HG03442 (cell line): ENCODE data around the gene CNN2.

Source experiments
- ATAC-seq: cut with Tn5 transposase; IDR thresholded peaks from one replicate; pipeline ENCODE4 v1.9.1; 2021; ENCODE audit warnings: mild to moderate bottlenecking, moderate library complexity; ENCODE audit not compliant: unreplicated experiment

The CNN2 gene

DNA sequence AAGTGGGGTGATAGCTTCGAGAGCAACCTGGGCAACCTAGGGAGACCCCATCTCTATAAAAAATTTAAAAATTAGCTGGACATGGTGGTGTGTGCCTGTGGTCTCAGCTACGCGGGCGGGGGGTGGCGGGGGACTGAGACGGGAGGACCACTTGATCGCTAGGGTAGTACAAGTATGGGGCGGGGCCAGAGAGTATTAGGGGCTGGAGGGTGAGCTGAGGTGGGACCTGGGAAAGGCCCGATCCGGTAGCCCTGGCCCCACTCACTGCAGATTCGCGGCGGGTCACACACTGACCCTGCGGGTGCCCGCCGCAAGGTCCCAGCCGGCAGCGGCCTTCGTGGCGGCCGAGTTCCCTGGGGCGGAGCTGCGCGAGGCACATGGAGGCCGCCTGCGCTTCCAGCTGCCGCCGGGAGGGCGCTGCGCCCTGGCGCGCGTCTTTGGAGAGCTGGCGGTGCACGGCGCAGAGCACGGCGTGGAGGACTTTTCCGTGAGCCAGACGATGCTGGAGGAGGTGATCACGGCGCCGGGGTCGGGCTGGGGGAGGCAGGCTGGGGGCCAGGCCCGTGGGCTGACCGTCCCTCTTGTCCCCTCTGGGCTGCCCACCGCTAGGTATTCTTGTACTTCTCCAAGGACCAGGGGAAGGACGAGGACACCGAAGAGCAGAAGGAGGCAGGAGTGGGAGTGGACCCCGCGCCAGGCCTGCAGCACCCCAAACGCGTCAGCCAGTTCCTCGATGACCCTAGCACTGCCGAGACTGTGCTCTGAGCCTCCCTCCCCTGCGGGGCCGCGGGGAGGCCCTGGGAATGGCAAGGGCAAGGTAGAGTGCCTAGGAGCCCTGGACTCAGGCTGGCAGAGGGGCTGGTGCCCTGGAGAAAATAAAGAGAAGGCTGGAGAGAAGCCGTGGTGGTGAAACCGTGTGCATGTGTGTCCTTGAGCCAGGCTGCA, 38.5 kb downstream of the CNN2 start:
- no peak for ATAC-seq

DNA sequence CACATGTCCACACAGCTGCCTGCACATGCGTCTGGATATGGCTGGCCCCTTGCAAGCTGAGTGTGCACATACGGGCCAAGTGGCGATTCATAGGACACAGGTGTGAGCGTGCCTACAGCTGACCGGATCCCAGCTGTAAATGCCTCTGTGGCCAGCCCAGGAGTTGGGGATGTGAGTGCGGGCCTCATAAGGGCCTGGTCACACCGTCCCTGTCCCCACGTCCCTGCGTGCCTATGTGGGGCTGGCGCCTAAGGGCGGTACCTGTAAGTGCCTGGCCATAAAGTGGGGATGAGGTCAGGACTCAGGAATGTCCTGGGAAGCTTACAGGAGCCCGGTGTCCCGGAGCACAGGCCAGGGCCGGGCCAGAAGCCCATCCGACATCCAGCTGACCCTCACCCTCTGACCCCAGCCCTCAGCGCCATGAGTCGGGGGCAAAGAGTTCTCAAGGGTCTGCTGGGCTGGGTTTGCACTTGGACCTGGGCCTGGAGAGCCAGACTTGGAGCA, 39.2 kb downstream of the CNN2 start:
- ATAC-seq = no peak

DNA sequence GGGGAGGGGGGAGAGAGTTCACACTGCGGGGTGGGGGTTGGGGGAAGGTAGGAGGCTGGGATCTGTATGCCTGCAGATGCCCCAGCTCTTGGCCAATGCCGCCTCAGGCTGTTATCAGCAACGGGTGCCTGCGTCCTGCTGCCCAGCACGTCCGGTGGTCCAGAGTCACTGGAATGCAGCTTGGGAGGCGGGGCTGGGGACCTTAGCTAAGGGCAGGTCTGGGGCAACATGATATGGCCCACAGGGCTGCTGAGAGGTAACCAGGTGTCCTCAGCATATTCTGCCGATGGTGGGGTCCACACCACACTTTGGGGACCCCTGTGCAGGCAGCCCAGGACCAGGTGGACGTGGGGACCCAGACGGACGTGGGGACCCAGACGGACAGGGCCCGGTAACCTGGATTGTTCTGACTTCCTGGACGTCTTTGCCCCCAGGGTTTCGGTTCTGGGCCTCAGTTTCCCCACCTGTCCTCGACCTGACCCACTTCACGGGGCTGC, 39.9 kb downstream of the CNN2 start:
- no peak for ATAC-seq

DNA sequence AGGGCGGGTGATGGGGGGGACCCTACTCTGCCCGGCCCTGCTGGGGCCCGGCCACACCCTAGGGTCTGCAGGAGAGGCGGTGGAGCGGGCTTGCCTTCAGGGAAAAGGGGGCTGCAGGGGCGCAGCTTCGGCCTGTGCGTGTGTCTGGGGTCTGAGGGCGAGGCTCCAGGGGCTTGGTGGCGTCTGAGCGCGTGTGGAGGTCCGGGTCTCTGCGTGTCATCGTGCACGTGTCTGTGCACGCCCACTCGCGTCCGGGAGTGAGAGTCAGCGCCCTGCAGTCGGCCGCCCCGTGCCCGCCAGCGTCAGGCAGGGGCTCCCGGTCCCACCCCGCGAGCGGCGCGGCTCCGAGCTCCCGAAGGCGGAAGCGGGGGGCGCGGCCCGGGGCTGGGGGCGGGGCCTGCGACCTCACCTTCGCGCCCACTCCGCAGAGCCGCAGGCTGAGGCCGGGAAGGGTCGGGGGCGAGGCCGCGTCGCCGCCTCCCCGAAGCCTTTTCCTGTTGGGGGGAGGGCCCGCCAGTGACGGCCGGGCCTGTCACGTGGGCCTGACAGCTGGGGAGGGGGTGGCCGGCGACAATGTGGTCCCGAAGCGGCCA, 40.4 kb downstream of the CNN2 start, which contains the start of gene ARHGAP45:
ARHGAP45 (plus strand) TSS at position 420 of the 593 bp plus-strand sequence. CDS start 239 bp downstream, outside the sequence.
- ATAC-seq = peak; percentile 27

DNA sequence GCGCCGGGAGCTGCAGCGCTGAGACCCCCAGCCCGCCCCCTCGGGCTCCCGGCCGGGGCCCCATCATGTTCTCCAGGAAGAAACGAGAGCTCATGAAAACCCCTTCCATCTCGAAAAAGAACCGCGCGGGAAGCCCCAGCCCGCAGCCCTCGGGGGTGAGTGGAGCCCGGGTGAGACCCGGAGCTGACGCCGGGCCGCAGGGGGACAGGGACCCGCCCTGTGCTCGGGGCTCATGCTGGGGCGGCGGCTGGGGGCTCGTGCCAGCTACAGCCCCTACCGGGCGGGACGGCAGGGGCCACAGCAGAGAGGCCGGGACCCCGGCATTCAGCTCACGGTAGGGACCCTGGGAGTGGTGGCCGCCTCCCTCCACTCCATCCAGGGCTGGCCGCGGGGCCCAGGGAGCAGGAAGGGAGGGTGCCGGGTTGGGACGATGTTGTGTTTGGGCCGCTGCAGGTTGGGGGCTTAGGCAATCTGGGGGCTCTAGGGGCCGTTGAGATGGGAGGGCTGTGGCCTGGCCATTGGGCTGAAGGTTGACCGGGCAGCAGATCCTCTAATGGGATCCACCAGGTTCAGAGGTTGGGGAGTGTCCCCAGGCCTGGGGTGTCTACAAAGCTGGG, 41.0 kb downstream of the CNN2 start:
- ATAC-seq = peak; percentile 14

DNA sequence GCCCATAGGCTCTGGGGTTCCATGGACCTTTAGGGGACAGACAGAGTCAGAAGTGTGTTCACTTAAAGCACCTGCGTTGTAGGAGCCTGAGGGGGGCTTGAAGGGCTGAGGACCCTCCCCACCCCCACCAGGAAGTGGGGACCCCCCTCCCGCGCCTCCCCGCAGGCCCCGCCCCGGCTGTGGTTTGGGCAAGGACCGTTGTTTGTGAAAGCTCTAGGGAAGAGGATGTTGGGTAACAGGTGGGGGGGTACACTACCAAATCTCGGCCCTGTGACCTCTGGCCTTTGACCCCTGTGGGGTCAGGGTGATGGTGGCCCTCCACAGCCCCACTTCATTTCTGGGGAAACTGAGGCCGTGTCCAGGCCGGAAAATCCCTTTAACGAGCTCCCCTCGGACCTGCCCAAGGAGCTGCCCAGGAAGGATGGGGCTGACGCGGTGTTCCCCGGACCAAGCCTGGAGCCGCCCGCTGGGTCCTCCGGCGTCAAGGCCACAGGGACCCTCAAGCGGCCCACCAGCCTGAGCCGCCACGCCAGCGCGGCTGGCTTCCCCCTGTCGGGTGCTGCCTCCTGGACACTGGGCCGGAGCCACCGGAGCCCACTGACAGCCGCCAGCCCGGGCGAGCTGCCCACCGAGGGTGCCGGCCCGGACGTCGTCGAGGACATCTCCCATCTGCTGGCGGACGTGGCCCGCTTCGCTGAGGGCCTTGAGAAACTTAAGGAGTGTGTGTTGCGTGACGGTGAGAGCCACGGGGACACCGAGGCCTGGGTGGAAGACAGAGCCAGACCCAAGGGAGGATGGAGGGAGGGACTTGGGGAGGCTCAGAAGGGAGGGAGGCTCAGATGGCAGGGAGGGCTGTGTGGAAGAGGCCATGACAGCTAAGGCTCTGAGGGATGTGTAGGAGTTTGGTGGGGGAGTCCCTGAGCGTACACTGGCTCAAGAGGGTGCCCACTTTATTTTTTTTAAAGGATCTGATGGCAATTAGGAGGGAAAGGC, 41.9 kb downstream of the CNN2 start:
- ATAC-seq = no peak

DNA sequence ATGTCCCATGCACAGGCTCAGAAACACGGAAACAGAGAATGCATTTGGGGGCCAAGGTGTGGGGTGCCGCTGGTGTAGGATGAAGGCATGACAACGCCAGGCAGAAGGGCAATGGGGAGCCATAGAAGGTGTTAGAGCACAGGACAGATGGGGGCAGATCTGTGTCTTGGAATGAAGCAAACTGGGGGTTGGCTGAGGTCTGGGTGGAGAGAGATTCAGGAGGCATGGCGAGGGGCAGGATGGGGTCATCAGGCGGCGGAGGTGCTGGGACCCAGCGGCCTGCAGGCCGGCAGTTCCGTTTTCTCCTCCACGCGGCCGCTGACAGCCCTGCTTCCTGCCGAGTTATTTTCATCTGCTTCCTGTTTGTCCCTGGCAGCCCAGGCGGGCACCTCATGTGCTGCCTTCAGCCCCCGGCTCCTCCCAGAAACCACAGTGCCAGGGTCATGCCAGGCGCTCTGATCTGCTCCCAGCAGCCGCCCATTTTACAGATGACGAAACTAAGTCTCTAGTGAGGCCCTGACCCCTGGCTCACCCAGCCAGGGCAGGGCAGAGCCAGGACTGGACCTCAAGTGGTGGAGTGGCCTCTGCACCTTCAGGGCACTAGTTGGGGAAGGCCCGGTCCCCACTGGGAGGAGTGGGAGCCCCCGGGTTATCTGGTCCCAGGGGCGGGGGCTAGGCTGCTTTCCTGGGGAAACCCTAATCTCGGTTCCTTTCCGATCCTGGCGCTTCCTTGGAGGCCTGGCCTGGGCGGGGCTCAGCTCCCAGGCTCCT, 42.8 kb downstream of the CNN2 start:
- no peak for ATAC-seq

DNA sequence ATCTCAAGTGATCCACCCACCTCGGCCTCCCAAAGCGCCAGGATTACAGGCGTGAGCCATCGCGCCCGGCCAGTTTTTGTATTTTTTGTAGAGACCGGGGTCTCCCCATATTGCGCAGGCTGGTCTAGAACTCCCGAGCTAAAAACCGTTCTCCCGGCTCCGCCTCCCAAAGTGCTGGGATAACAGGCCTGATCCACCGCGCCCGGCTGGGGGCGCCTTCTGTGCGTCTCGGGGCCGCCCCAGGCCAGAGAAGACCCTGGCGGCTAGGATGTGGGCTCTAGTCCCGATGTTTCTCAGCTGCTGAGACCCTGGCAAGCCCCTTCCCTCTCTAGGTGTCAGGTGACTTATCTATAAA, 44.1 kb downstream of the CNN2 start:
- no peak for ATAC-seq

DNA sequence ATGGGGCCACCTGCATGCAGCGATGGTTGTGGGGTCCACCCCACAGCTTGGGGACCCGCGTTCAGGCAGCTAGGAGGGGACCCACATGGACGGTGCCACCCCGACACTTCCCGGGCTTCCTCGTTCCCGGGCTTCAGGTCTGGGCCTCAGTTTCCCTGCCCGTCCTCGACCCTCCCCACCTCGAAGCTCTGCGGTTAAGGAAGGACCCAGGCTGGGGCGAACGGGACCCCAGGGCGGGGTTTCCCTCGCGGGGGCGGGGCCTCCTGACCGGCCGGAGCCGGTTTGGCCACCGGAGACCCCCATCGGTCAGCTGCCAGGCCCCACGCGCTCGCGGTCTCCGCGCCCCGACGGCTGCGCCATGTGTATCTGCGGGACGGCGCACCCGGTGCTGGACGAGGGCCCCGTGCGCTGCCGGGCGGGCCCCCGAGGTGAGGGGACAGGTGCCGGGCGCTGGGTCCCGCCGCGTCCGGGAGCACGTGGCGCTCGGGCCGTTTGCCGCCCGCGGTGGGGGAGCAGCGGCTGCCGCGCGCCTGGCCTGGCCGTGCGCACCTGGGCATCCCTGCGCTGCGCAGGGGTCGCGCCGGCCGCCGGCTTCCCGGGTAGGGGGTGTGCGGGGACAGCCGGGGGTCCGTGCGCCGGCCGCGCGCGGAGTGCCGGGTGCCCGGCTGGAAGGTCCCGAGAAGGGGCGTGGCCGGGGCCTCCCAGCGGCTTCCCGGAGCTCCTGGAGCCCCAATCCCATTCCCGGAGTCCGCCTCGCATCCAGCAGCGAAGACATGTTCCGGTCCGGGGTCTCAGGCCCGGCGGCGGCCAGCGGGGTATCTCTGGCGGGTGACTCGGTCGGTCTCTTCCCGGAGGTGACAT, 44.8 kb downstream of the CNN2 start:
- no peak for ATAC-seq

DNA sequence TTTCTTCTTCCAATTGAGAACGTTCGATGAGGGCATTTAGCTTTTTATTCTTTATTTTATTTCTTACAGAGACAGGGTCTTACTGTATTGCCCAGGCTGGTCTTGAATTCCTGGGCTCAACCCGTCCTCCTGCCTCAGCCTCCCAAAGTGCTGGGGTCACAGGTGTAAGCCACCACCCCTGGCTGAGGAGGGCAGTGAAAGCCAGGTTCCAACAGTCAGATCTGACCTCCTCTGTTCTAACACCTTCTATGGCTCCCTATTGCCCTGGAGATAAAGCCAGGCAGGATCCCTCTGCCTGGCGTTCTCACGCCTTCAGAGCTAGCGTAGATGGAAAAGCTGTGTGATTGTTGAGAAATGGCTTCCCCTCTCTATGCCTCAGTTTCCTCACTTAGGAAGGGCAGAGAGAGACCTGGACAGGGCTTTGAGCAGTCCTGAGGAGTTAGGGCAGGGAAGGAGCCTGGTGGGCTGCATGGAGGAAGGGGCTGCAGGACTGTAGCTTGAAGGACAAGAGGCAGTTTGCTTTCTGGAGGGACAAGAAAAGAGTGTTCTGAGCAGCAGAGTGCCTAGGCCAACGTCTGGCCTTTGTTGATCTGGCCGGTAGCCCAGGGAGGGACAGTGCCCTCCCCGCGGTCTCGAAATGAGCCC, 46.1 kb downstream of the CNN2 start:
- ATAC-seq = no peak

DNA sequence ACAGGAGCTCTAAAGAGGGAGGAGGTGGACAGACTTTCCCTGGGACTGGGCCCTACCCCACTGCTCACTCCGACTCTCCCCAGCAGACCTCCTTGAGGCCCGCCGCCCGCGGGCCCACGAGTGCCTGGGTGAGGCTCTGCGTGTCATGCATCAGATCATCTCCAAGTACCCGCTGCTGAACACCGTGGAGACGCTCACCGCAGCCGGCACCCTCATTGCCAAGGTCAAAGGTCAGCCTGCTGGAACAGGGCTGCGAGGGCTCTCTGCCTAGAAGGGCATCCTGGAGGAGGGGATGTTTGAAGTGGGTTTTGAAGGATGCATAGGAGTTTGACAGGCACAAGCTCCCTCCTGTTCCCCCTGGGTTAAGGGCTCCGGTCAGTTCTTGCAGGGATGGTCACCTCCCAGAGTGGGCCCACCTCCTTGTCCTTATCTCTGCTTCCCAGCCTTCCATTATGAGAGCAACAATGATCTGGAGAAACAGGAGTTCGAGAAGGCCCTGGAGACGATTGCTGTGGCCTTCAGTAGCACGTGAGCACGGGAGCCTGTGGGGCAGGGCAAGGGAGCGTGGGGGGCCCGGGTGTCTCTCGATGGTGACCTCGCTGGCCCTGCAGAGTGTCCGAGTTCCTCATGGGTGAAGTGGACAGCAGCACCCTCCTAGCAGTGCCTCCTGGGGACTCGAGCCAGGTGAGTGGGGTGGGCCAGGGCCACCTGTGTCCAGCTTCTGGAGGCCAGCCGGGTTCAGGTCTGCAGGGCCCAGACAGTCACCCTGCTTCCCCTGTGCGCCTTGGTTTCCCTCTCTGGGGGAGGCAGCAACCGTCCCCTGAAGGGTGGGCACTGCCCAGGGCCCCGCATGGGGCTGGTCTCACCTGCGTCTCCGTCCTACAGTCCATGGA, 46.9 kb downstream of the CNN2 start:
- no peak for ATAC-seq

DNA sequence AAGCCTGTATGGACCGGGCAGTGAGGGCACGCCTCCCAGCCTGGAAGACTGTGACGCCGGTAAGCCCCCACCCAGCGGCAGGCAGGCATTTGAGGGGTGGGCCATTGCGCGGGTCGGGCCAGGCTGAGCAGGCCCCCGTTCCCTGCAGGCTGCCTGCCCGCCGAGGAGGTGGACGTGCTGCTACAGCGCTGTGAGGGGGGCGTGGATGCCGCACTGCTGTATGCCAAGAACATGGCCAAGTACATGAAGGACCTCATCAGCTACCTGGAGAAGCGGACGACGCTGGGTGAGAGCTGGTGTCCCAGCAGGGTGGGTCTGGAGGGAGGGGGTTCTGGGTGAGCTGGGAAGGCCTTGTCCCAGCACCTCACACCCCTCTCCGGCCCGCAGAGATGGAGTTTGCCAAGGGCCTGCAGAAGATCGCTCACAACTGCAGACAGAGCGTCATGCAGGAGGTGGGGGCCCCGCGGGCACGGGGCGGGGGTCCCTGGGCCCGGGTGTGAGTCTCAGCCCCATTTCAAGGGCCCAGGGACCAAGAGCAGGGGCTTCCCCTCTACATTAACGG, 47.6 kb downstream of the CNN2 start:
- no peak for ATAC-seq

DNA sequence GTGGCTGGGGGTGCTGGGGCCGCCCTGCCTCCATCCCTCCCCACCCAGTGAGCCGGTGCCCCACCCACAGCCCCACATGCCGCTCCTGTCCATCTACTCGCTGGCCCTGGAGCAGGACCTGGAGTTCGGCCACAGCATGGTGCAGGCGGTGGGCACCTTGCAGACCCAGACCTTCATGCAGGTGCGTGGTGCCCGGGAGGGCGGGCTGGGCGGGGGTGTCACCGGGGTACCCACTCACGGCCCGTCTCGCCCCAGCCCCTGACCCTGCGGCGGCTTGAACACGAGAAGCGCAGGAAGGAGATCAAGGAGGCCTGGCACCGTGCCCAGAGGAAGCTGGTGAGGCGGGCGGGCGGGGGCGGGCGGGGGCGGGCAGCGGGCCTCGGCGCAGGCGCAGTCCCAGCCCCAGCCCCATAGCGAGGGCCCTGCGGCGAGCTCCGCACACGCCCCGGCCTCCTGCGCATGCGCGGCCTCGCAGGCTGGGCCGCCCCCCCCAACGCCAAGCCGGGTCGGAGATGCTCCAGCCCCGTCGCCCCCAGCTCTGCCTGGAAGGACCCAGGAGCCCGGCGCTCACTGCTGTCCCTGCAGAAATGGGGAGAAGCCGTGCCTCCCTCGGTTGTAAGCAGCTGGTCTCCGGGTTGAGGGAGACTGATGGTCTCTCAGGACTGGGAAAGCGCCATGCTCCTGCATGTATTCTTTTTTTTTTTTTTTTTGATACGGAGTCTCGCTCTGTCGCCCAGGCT, 48.3 kb downstream of the CNN2 start:
- peak; percentile 46 for ATAC-seq

DNA sequence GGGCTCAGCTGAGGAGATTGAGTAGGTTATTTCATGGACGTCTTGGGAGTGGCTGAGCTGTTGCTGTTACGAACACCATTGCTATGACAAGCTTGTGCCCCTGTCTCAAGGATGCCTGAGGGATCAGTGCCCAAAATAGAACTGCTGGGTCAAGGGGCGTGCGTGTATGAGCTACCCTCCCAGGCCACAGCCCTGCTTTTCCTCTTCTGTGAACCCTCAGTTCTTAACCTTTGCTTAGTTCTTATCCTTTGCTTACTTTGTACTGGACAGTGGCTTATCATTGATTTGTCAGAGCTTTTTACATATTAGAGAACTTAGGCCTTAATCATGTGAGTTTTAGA, 49.6 kb downstream of the CNN2 start:
- ATAC-seq = no peak

DNA sequence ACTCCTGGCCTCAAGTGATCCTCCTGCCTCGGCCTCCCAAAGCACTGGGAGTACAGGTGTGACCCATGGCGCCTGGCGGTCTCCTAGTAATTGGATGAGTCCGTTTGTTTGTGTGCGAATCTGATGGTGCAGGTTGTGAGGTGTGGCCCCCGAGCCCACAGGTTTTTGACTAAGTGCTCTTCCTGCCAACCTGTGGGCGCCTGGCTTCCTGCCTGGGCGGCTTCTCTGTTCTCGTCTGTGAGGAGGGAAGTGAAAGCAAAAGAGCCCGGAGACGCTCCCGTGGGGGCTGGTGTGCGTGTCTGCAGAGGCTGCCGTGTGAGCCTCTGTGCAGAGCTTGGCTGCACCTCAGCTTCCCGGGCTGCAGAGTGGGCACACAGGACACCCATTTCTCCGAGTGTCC, 50.5 kb downstream of the CNN2 start:
- peak; percentile 58 for ATAC-seq

DNA sequence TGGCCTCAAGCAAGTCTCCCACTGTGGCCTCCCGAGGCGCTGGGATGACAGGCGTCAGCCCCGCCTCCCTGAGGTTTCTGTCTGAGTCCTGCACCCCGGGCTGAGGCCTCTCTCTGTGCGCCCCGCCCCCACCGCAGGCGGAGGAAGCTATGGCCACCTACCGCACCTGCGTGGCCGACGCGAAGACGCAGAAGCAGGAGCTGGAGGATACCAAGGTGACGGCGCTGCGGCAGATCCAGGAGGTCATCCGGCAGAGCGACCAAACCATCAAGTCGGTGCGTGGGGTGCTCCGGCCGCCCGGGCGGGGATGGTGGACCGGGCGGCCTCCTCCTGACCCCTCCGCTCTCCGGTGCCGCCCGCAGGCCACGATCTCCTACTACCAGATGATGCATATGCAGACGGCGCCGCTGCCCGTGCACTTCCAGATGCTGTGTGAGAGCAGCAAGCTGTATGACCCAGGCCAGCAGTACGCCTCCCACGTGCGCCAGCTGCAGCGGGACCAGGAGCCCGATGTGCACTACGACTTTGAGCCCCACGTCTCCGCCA, 53.2 kb downstream of the CNN2 start:
- no peak for ATAC-seq
